ENCODE data around the gene CPXM1.
"Not testable (repeated sequence)": the region's sequence is repeated elsewhere in the genome, so short reads cannot be mapped to it uniquely, and the experiment has no call there.

DNA sequence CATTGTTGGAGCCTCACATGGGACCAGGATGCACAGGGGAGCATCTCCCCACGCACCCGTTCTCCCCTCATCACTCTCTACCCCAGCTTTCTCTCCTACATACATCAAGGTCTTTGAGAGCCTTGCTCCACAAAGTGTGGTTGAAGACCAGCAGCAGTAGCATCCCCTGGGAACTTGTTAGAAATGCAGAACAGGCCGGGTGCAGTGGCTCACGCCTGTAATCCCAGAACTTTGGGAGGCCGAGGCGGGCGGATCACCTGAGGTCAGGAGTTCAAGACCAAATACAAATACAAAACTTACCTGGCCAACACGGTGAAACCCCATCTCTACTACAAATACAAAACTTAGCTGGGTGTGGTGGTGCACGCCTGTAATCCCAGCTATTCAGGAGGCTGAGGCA lies 7.5 kb upstream of the CPXM1 start:
- TF ChIP-seq, protein P1, sequence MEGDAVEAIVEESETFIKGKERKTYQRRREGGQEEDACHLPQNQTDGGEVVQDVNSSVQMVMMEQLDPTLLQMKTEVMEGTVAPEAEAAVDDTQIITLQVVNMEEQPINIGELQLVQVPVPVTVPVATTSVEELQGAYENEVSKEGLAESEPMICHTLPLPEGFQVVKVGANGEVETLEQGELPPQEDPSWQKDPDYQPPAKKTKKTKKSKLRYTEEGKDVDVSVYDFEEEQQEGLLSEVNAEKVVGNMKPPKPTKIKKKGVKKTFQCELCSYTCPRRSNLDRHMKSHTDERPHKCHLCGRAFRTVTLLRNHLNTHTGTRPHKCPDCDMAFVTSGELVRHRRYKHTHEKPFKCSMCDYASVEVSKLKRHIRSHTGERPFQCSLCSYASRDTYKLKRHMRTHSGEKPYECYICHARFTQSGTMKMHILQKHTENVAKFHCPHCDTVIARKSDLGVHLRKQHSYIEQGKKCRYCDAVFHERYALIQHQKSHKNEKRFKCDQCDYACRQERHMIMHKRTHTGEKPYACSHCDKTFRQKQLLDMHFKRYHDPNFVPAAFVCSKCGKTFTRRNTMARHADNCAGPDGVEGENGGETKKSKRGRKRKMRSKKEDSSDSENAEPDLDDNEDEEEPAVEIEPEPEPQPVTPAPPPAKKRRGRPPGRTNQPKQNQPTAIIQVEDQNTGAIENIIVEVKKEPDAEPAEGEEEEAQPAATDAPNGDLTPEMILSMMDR (IDR thresholded peaks at IDR 0.05; ENCODE audit: extremely low read depth in 1 of 2, insufficient read depth in 1 of 2, low read depth in 1 of 2, low read length in 2 of 2) = not testable (repeated sequence)
- not testable (repeated sequence) for TF ChIP-seq FOS (IDR thresholded peaks at IDR 0.05; ENCODE audit: borderline replicate concordance, insufficient read depth, low read length)

Measured in endothelial cell of umbilical vein (primary cell).